HCT116 (cell line): ENCODE data around the gene PHF10. TPM values are rescaled to one million over a fixed set of nuclear protein-coding genes. Genes with fewer than 3 reads are reported as not detected.

Experiments used
- ATAC-seq: fragments of 200-7000 bp; cut with Tn5 transposase; 2 replicates; pipeline ENCODE4 v1.9.1; 2020; ENCODE audit warnings: mild to moderate bottlenecking, moderate library complexity
- BruUV-seq: library from RNA; stranded (reverse); fragments of 400-500 nt; replicated peaks from 2 replicates; lab custom pipeline; 2021; lab: Mats Ljungman, UMichigan
- CTCF ChIA-PET: fragments of 300-600 bp; sonication (Branson Sonifier 250); formaldehyde crosslinking; loops from one replicate; lab custom pipeline; 2021; ENCODE audit warnings: antibody characterized with exemption; lab: Charles Lee
- POLR2A ChIA-PET: fragments of 300-600, 350-600 bp; sonication (Branson Sonifier 250); formaldehyde crosslinking; loops from one replicate; lab custom pipeline; 2021; ENCODE audit warnings: antibody characterized with exemption; lab: Charles Lee
- RAD21 ChIA-PET, 2 experiments: fragments of 300-600 bp; sonication (Branson Sonifier 250); formaldehyde crosslinking; loops; one replicate each; lab custom pipeline; 2023; ENCODE audit warnings: low total read pairs in 2 of 2; ENCODE audit not compliant: uncharacterized antibody in 2 of 2, unreplicated experiment in 2 of 2, low non-redundant PET in 1 of 2; lab: Charles Lee
- DNase-seq: peaks from one replicate; pipeline ENCODE4 v3.0.0-alpha.2; 2010; ENCODE audit warnings: low read depth, low spot score
- H2AFZ ChIP-seq: fragments of 200-600 bp; shearing (Covaris generic), sonication (generic); 2 replicates; pipeline ENCODE4 v1.6.1; 2017; ENCODE audit warnings: low read depth, mixed run types, mixed read lengths, antibody characterized with exemption, low read length; ENCODE audit not compliant: poor library complexity, severe bottlenecking
- H3K27ac ChIP-seq: 2 replicates; pipeline ENCODE4 v1.5.1; 2012; ENCODE audit warnings: low read depth, low read length
- H3K27me3 ChIP-seq: fragments of 200-600 bp; sonication (generic); 2 replicates; pipeline ENCODE4 v1.6.1; 2016; ENCODE audit warnings: mixed run types, low read length, mixed read lengths; ENCODE audit not compliant: insufficient read depth
- H3K36me3 ChIP-seq, 2 experiments: fragments of 200-500 bp in 1 of 2; fragments of 200-600 bp in 1 of 2; sonication (Bioruptor generic) in 1 of 2; sonication (generic) in 1 of 2; 2 replicates each; pipeline versions ENCODE4 v1.5.1 to v1.6.1; 2014 to 2016; ENCODE audit warnings: low read length in 2 of 2, inconsistent platforms in 1 of 2, mixed read lengths in 1 of 2, mixed run types in 1 of 2; ENCODE audit not compliant: insufficient read depth in 2 of 2, control insufficient read depth in 1 of 2
- H3K4me1 ChIP-seq, 2 experiments: fragments of 200-600 bp in 1 of 2; sonication (generic) in 1 of 2; 2 replicates each; pipeline versions ENCODE4 v1.5.1 to v1.6.1; 2012 to 2017; ENCODE audit warnings: low read length in 2 of 2, inconsistent platforms in 1 of 2, mild to moderate bottlenecking in 1 of 2, mixed read lengths in 1 of 2, mixed run types in 1 of 2, moderate library complexity in 1 of 2; ENCODE audit not compliant: insufficient read depth in 2 of 2, control insufficient read depth in 1 of 2
- H3K4me2 ChIP-seq: fragments of 200-600 bp; sonication (generic); 2 replicates; pipeline ENCODE4 v1.6.1; 2017; ENCODE audit warnings: mixed run types, low read length, mixed read lengths
- H3K4me3 ChIP-seq, 2 experiments: fragments of 200-600 bp in 1 of 2; sonication (generic) in 1 of 2; replicated peaks in 1 of 2; 2 replicates each; pipeline ENCODE4 v1.5.1; 2011 to 2016; ENCODE audit warnings: low read length in 2 of 2, control low read depth in 1 of 2, low read depth in 1 of 2, mild to moderate bottlenecking in 1 of 2, mixed read lengths in 1 of 2, mixed run types in 1 of 2
- H3K79me2 ChIP-seq: fragments of 200-600 bp; sonication (generic); 2 replicates; pipeline ENCODE4 v1.6.1; 2017; ENCODE audit warnings: mild to moderate bottlenecking, mixed run types, low read length, moderate library complexity, mixed read lengths; ENCODE audit not compliant: insufficient read depth
- H3K9ac ChIP-seq: fragments of 200-600 bp; sonication (generic); 2 replicates; pipeline ENCODE4 v1.6.1; 2016; ENCODE audit warnings: low read length, mixed read lengths
- H3K9me2 ChIP-seq: fragments of 200-600 bp; sonication (generic), shearing (Covaris generic); 2 replicates; pipeline ENCODE4 v1.6.1; 2017; ENCODE audit warnings: mixed run types, mild to moderate bottlenecking, moderate library complexity; ENCODE audit not compliant: insufficient read depth
- H3K9me3 ChIP-seq, 2 experiments: fragments of 200-500 bp in 1 of 2; fragments of 200-600 bp in 1 of 2; sonication (Bioruptor generic) in 1 of 2; sonication (generic) in 1 of 2; 2 replicates each; pipeline ENCODE4 v1.6.1; 2014 to 2017; ENCODE audit warnings: low read length in 2 of 2, mixed read lengths in 2 of 2, inconsistent platforms in 1 of 2, low read depth in 1 of 2, mild to moderate bottlenecking in 1 of 2, mixed run types in 1 of 2, moderate library complexity in 1 of 2; ENCODE audit not compliant: control insufficient read depth in 1 of 2, insufficient read depth in 1 of 2
- H4K20me1 ChIP-seq: fragments of 200-600 bp; sonication (generic), shearing (Covaris generic); 2 replicates; pipeline ENCODE4 v1.6.1; 2017; ENCODE audit warnings: mixed run types, mild to moderate bottlenecking, moderate library complexity; ENCODE audit not compliant: insufficient read depth
- ATF3 ChIP-seq: IDR thresholded peaks from 2 replicates; pipeline ENCODE4 v1.6.1; 2012
- CEBPB ChIP-seq: IDR thresholded peaks from 2 replicates; pipeline ENCODE4 v1.6.1; 2012; ENCODE audit warnings: low read depth
- ELF1 ChIP-seq: IDR thresholded peaks from 2 replicates; pipeline ENCODE4 v1.6.1; 2012; ENCODE audit warnings: low read depth, borderline replicate concordance
- EZH2 ChIP-seq: fragments of 200-600 bp; sonication (generic); IDR thresholded peaks from 2 replicates; pipeline ENCODE4 v1.6.1; 2017; ENCODE audit warnings: antibody characterized with exemption, mixed run types
- FOSL1 ChIP-seq: IDR thresholded peaks from 2 replicates; pipeline ENCODE4 v1.6.1; 2012; ENCODE audit warnings: low read depth
- JUND ChIP-seq: IDR thresholded peaks from 2 replicates; pipeline ENCODE4 v1.6.1; 2012
- POLR2A ChIP-seq: IDR thresholded peaks from 2 replicates; pipeline ENCODE4 v1.7.0; 2011; ENCODE audit warnings: borderline replicate concordance; ENCODE audit not compliant: insufficient read depth, insufficient read length; ENCODE audit errors: extremely low read depth
- POLR2AphosphoS5 ChIP-seq: IDR thresholded peaks from 2 replicates; pipeline ENCODE4 v1.6.1; 2011; ENCODE audit warnings: mild to moderate bottlenecking, low read depth, low read length, moderate library complexity
- RAD21 ChIP-seq: IDR thresholded peaks from 2 replicates; pipeline ENCODE4 v1.6.1; 2012; ENCODE audit warnings: low read depth, mild to moderate bottlenecking
- REST ChIP-seq: IDR thresholded peaks from 2 replicates; pipeline ENCODE4 v1.6.1; 2012; ENCODE audit warnings: low read depth
- SIN3A ChIP-seq: IDR thresholded peaks from 2 replicates; pipeline ENCODE4 v1.6.1; 2012; ENCODE audit warnings: low read depth
- SP1 ChIP-seq: IDR thresholded peaks from 2 replicates; pipeline ENCODE4 v1.6.1; 2012; ENCODE audit warnings: low read depth
- SRF ChIP-seq: IDR thresholded peaks from 2 replicates; pipeline ENCODE4 v1.6.1; 2012; ENCODE audit warnings: low read depth
- TCF7L2 ChIP-seq: IDR thresholded peaks from 2 replicates; pipeline ENCODE4 v1.7.0; 2011; ENCODE audit warnings: borderline replicate concordance, inconsistent platforms; ENCODE audit not compliant: insufficient read depth, insufficient read length; ENCODE audit errors: extremely low read depth
- YY1 ChIP-seq: IDR thresholded peaks from 2 replicates; pipeline ENCODE4 v1.6.1; 2011; ENCODE audit warnings: low read length, low read depth, moderate library complexity, mild to moderate bottlenecking; ENCODE audit not compliant: insufficient replicate concordance; ENCODE audit errors: extremely low read depth
- ZBTB33 ChIP-seq: IDR thresholded peaks from 2 replicates; pipeline ENCODE4 v1.6.1; 2011; ENCODE audit warnings: mild to moderate bottlenecking, low read length, moderate library complexity; ENCODE audit not compliant: insufficient replicate concordance; ENCODE audit errors: extremely low read depth
- ZFX ChIP-seq: fragments of 450-650 bp; IDR thresholded peaks from 2 replicates; pipeline ENCODE4 v1.6.1; 2017
- ZNF274 ChIP-seq: fragments of 200-500 bp; sonication (Bioruptor generic); IDR thresholded peaks from 2 replicates; pipeline ENCODE4 v1.6.1; 2014; ENCODE audit warnings: mild to moderate bottlenecking, low read depth, low read length, inconsistent platforms
- intact Hi-C: fragments of 100-400 bp; cut with micrococcal nuclease; formaldehyde crosslinking; loops from 2 replicates; pipeline ENCODE4 v1.10.0; 2022
- total RNA-seq: library from RNA; stranded (reverse); gene quantifications from one replicate; pipeline ENCODE4 v1.2.1, GENCODE V29; 2021; ENCODE audit not compliant: unreplicated experiment
- TF ChIP-seq, protein P1 (sequence below): IDR thresholded peaks from 2 replicates; pipeline ENCODE4 v1.6.1; 2012
- TF ChIP-seq, protein P2 (sequence below), 3 experiments: fragments of 200-600 bp in 1 of 3; sonication (generic) in 1 of 3; IDR thresholded peaks in 2 of 3; conservative IDR thresholded peaks in 1 of 3; 2 replicates each; pipeline ENCODE4 v1.5.1; 2012 to 2017; ENCODE audit warnings: low read depth in 2 of 3, low read length in 2 of 3, antibody characterized with exemption in 1 of 3, borderline replicate concordance in 1 of 3, control low read depth in 1 of 3, mild to moderate bottlenecking in 1 of 3, mixed read lengths in 1 of 3, mixed run types in 1 of 3, moderate library complexity in 1 of 3; ENCODE audit not compliant: insufficient read depth in 1 of 3

The PHF10 gene
- total RNA-seq, 1 experiment from 2014 or later = 45.5 TPM

DNA sequence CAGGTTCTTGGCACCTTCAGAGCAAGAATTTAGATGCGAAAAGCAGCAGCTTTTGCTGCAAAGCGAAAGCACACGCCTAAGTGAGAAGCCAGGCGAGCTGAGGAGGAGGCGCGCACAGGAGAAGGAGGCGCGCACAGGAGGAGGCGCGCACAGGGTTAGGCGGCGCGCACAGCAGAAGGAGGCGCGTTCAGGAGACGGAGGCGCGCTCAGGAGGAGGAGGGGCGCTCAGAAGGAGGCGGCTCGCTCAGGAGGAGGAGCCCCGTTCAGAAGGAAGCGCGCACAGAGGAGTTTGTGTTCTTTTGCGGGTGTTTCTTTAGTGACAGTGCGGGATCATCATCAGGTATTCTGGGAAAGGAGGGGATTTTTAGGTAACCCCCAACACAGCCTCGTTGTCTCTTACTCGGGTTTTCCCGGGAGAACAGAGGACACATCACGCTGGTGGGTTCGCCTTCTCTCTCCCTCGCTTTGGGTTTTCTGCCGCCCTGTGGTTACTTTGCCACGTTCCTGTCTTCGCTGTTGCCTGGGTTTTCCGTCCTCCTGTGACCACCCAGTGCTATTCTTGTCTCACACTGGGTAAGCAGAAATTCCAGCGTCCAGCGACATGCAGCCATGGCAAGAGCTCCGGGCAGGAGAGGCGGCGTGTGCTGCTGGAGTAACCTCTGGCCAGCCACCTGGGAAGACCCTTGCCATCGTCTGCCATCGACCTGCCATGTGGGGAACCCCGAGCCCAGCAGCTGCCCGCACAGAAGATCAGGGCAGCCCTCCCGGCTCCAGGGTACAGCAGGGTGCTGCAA is 69.5 kb downstream of the PHF10 start:
- no peaks in the 10 kb centered on the region for H4K20me1 ChIP-seq
- H3K79me2 ChIP-seq = no peaks in the 10 kb centered on the region
- H2AFZ ChIP-seq = no peak overlapping the region
- peaks cover 15 to 29% of the 10 kb centered on the region in 2 experiments; a peak in 2 of 4 replicates for H3K36me3 ChIP-seq
- ChIA-PET CTCF (no interaction called here), POLR2A (no interaction called here), RAD21 (no interaction called here)
- H3K4me2 ChIP-seq = no peak overlapping the region
- H3K9me3 ChIP-seq = peaks cover 10 to 12% of the 10 kb centered on the region in 2 experiments; a peak in 2 of 4 replicates
- no peaks in the 10 kb centered on the region for H3K27me3 ChIP-seq
- no peak overlapping the region for H3K9ac ChIP-seq
- TF ChIP-seq, protein P1, sequence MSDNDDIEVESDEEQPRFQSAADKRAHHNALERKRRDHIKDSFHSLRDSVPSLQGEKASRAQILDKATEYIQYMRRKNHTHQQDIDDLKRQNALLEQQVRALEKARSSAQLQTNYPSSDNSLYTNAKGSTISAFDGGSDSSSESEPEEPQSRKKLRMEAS = no peak
- TF ChIP-seq FOSL1 (no peak), YY1 (no peak), SP1 (no peak), POLR2A (no peak), ZFX (no peak), TCF7L2 (no peak), ELF1 (no peak), REST (no peak), SRF (no peak), SIN3A (no peak), CEBPB (no peak), ATF3 (no peak), RAD21 (no peak), POLR2AphosphoS5 (no peak), ZBTB33 (no peak), ZNF274 (no peak), EZH2 (no peak), JUND (no peak)
- TF ChIP-seq, protein P2, sequence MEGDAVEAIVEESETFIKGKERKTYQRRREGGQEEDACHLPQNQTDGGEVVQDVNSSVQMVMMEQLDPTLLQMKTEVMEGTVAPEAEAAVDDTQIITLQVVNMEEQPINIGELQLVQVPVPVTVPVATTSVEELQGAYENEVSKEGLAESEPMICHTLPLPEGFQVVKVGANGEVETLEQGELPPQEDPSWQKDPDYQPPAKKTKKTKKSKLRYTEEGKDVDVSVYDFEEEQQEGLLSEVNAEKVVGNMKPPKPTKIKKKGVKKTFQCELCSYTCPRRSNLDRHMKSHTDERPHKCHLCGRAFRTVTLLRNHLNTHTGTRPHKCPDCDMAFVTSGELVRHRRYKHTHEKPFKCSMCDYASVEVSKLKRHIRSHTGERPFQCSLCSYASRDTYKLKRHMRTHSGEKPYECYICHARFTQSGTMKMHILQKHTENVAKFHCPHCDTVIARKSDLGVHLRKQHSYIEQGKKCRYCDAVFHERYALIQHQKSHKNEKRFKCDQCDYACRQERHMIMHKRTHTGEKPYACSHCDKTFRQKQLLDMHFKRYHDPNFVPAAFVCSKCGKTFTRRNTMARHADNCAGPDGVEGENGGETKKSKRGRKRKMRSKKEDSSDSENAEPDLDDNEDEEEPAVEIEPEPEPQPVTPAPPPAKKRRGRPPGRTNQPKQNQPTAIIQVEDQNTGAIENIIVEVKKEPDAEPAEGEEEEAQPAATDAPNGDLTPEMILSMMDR (IDR thresholded peaks at IDR 0.05 in 2 of 3, conservative IDR thresholded peaks at IDR 0.05 in 1 of 3; ENCODE audit: borderline replicate concordance in 1 of 3, insufficient read depth in 1 of 3, low read depth in 2 of 3, low read length in 2 of 3) = no peak
- no peak overlapping the region for H3K27ac ChIP-seq
- no peaks in the 10 kb centered on the region for H3K9me2 ChIP-seq
- TSS peak; percentile 15 for BruUV-seq
- H3K4me3 ChIP-seq = no peak overlapping the region
- no peak for DNase-seq
- no peak for ATAC-seq
- H3K4me1 ChIP-seq = no peaks in the 10 kb centered on the region
- intact Hi-C loops = no loop called here
